NCI-H748 treated with DMSO at 0.1 percent for 48 hours (cell line): ENCODE measurements around the gene NKAP.
A peak's percentile ranks its signal among the peaks of the same experiment; 100 is the strongest.
"Not testable (repeated sequence)": the region's sequence is repeated elsewhere in the genome, so short reads cannot be mapped to it uniquely, and the experiment has no call there.

Experiments used
- DNase-seq: peaks from one replicate; lab custom pipeline; 2025; lab: John Stamatoyannopoulos, UW

NKAP gene

GRCh38 chrX:119935215-119935874 is 8.2 kb downstream of the NKAP start:
- no peak for DNase-seq

- DNase-seq = not testable (repeated sequence)
Observed at GRCh38 chrX:119922391-119922790, 21.2 kb downstream of the NKAP start.

GRCh38 chrX:119919835-119920585 is 23.5 kb downstream of the NKAP start:
- DNase-seq = no peak

- DNase-seq = no peak
Observed at GRCh38 chrX:119917877-119918276, 25.7 kb downstream of the NKAP start.

GRCh38 chrX:119916310-119916709 is 27.2 kb downstream of the NKAP start:
- no peak for DNase-seq

- DNase-seq = no peak
Observed at GRCh38 chrX:119900976-119901375, 42.6 kb downstream of the NKAP start.

- no peak for DNase-seq
Observed at GRCh38 chrX:119899125-119899524, 44.4 kb downstream of the NKAP start.

- no peak for DNase-seq
Observed at GRCh38 chrX:119895843-119896326, 47.7 kb downstream of the NKAP start, which contains the start of gene AKAP14. Gene AKAP14 (plus strand): TSS chrX:119895893. CDS start chrX:119903224, 7,331 bp downstream.

- DNase-seq = not testable (repeated sequence)
Observed at GRCh38 chrX:119891961-119892692, 51.4 kb downstream of the NKAP start.

- DNase-seq = not testable (repeated sequence)
Observed at GRCh38 chrX:119890626-119891025, 52.9 kb downstream of the NKAP start.

GRCh38 chrX:119887721-119888425 is 55.7 kb downstream of the NKAP start:
- peak; percentile 12 for DNase-seq

- no peak for DNase-seq
Observed at GRCh38 chrX:119885554-119886428, 57.8 kb downstream of the NKAP start.

GRCh38 chrX:119880552-119881437 is 62.8 kb downstream of the NKAP start:
- DNase-seq = peak; percentile 27

- DNase-seq = no peak
Observed at GRCh38 chrX:119880076-119880475, 63.5 kb downstream of the NKAP start.

GRCh38 chrX:119878740-119879139 is 64.8 kb downstream of the NKAP start:
- no peak for DNase-seq

- peak; percentile 82 for DNase-seq
Observed at GRCh38 chrX:119871599-119872395, 71.8 kb downstream of the NKAP start, which contains the start of the genes NDUFA1 and RNF113A. Gene NDUFA1 (plus strand): TSS chrX:119871832. CDS start chrX:119871912, 80 bp downstream. Gene RNF113A (minus strand): TSS chrX:119871733. CDS start chrX:119871613, 120 bp downstream.

GRCh38 chrX:119871245-119871598 is 72.3 kb downstream of the NKAP start:
- DNase-seq = no peak
